NCI-H748 treated with DMSO at 0.1 percent for 48 hours (cell line): ENCODE results near the gene SH3BGRL3.

Experiments used
- DNase-seq: peaks from one replicate; lab custom pipeline; 2025; lab: John Stamatoyannopoulos, UW

Gene SH3BGRL3

GRCh38 chr1:26277719-26278118, 2.2 kb upstream of the SH3BGRL3 start:
- no peak for DNase-seq

DNA sequence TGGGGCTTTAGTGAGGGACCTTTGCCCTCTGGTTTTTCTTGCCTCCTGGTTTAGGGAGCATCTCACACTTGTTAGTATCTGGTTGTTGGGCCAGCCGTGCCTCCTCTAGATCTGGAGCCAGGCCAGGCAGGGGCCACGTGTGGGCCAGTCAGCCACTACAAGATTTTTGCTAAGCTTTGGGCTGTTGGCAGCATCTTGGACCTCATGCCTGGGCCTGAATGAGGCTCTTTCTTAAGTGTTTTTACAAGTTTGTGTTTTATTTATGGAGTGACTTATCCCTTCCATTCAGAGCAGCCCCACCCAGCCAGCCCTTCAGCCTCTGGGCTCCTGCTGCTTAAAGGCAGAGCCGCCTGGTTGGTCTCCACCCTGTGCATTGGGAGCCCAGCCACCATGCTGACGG, 1.6 kb upstream of the SH3BGRL3 start:
- no peak for DNase-seq

DNA sequence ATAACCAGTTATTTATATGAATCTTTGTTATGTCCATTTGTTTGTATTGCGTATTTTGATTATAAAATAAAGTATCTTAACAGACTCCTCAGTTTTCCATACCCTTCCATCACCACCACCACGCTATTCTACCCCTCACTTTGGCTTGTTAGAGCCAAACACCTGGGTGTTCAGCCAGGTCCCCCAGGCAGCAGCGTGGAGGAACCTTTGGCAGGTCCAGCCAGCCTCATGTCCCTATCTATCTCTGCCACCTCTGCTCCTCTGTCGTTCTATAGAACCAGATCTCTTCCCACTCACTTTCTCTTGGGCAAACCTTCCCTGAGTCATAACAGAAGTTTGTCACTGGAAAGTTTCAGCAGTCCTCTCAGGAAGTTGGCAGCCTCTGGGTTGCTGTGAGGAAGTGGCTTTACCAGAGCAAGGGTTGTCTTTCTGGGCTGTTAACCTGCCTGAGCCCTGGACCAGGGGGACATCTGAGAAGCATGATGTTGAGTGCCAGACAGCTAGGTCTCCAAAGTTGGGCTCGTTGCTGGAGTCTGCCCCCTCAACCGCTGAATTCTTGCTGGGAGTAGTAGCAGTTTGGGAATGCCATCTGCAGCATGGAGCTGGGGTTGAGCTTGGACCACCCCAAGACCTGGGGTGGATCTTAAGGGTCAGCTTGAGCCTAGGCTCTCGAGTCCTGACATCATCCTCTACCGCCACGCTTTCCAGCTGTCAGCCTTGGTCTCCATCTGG, 996 bp upstream of the SH3BGRL3 start:
- DNase-seq = no peak

- DNase-seq = no peak
Observed at GRCh38 chr1:26280333-26281042, 602 bp downstream of the SH3BGRL3 start.

GRCh38 chr1:26281091-26281958, 1.4 kb downstream of the SH3BGRL3 start:
- no peak for DNase-seq

DNA sequence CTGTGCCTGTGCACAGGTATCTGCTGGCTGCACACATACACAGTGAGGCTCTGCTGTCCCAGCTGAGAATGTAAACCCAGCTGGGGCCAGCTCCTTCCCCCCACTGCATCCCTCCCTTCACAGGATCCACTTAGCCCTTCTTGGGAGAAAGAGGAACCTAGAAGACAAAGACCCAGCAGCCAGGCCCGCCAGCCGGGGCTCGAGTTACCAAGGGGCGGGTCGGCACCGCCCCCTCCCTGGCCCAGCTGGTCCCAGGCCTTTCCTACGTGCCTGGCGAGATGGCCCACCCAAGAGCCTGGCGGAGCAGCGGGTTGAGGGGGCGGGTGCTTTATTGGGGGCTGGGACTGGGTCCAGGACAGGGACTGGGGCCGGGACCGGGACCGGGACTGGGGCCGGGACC, 2.1 kb downstream of the SH3BGRL3 start:
- no peak for DNase-seq

- no peak for DNase-seq
Observed at GRCh38 chr1:26282401-26282918, 2.6 kb downstream of the SH3BGRL3 start.

DNA sequence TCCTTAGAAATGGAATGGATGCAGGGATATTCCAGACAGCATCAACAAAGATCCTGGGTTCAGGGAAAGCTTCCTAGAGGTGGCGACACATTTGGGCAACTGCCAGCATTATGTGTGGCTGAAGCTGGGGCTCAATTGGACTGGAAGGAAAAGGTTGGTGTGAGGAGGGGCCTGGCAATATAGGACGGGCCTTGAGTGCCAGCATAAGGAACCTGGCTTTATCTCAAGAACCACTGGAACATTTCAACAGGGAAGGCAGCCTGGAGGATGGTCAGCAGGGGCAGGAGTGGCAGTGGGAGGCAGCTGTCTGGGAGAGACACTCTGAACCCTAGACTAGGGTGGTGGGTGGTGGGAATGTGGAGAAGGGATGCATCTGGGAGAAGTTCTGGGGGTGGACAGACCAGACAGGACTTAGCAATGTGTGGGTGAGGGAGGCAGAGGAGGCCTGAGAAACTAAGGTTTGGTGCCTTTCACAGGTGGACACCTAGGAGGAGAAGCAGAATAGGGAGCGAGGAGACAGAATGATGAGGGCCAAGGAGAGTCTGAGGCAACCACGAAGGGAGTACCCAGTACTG, 3.5 kb downstream of the SH3BGRL3 start:
- no peak for DNase-seq

DNA sequence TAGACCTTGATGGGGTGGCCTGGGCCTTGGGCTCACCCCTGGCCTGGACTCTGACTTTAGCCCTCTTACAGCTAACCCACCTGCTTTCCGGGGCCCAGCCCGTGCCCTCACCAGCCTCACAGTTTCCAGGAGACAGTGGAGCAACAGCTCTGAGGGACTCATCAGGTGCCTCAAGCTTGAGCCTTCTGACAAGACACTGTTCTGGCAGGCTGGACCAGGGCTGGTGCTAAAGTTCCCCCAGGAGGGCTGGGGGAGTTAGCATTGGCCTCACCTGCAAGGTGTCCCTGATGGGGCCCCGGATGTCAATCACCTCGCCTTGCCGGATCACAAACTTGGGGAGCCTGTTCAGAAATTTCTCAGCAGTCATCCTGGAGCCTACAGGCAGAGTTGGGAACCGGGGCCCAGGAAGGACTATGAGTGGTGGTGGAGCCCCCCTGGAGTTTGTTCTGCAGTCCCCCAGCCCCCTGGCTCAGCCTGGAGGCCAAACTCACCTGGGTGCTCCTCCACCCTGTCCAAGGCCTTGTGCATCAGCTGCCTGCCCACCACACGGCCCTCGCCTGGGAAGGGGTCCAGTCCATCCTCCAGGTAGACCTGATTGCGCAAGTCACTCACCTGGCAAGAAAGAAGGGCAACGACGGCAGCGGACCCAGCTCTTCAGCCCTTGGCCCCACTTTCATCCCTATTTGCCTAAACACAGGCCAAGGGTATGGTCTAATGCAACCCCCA, 4.1 kb downstream of the SH3BGRL3 start:
- no peak for DNase-seq

GRCh38 chr1:26284597-26285347, 4.9 kb downstream of the SH3BGRL3 start:
- DNase-seq = no peak

DNA sequence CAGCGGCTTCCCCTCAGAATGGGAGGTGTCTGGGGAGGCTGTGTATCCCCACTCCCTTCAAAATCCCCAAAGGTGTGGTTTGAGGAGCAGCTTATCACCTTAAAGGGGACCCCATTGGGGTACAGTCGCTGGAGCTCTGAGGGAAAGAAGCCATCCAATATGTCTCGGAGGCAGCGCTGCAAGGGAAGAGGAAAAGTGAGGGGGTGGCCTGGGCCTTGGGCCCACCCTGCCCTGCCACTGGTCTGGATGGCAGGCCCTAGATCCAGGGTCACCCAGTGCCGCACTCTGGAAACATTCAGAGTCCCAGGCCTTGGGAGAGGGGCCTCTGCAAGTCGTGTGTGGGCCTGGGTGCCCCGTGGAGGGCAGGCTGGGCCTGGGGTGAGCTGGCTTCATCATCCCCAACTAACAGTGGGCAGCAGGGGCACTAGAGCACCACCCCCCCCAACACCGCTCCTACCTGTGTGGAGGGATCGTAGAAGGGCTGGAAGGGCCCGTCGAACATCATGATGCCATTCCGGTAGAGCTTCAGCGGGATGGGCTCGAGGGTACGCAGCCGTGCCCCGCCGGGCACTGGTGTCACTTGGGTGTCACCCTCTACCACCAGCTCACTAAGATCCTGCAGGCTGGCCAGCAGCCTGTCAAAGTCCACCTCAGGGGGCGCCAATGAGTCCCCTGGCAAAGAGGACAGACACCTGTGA, 5.6 kb downstream of the SH3BGRL3 start:
- DNase-seq = no peak

DNA sequence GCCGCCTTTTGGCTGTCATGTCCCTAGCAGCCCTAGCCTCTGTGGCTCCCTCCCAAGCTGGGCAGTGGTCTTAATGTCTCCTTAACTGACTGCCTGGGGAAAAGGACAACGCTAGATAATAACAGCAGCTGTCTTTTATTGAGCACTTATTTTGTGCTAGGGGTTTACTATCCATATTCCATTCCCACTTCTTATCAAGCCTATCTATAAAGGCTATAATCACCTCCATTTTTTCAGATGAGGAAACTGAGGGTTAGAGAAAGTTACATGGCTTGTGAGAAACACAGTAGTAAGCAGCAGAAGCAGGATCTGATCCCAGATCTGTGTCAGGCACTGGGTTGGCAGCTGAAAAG, 6.2 kb downstream of the SH3BGRL3 start:
- no peak for DNase-seq

DNA sequence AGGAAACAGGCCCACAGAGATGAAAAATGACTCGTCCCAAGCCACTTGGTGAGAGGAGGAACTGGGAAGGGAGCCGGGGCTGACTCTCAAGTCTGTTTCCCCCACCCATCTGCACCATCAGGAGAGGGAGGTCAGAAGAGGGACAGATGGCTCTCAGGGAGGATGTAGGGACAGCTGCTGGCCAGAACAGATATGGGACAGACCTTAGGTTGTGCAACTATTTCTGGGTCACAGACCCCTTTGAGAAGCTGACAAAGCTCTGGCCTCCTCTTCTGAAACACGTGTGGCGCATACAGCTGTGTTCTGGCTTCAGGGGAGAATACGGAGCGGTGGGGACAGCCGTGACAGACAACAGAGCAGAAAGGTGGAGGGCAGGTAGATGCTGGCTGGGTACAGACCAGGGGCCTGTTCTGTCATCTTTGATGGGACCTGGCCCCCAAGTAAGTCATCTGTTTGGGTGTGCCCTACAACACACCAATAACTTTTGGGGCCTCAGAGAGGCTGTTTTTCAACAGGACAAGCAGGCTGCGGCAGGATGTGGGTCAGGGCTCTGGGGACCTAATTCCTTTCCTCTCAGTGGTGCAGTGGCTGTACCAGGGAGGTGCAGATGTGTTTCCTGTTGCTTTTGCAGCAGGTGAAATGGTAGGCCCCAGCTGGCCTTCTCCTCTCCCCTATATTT, 7.3 kb downstream of the SH3BGRL3 start:
- DNase-seq = no peak

DNA sequence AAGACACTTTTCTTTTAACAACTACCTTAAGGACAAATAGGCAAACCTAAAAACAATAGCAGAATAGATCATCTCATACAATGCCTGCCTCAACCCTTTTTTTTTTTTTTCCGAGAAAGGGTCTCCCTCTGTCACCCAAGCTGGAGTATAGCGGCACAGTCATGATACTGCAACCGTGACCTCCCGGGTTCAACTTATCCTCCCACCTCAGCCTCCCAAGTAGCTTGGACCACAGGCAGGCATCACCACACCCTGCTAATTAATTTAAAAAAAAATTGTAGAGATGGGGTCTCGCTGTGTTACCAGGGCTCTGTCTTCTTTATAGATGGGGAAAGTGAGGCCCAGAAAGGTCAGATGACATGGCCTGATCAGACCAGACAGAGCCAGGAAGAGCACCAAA, 7.9 kb downstream of the SH3BGRL3 start:
- no peak for DNase-seq

- no peak for DNase-seq
Observed at GRCh38 chr1:26288311-26288941, 8.5 kb downstream of the SH3BGRL3 start.

GRCh38 chr1:26289158-26290059, 9.5 kb downstream of the SH3BGRL3 start:
- no peak for DNase-seq

- no peak for DNase-seq
Observed at GRCh38 chr1:26290122-26290881, 10.4 kb downstream of the SH3BGRL3 start.
